GM18951 (cell line): ENCODE measurements around the gene ZFPM1.

Experiments used
- POLR2A ChIP-seq: IDR thresholded peaks from 4 replicates; pipeline ENCODE4 v1.6.1; 2011; ENCODE audit warnings: mild to moderate bottlenecking; ENCODE audit not compliant: insufficient read length, insufficient read depth; ENCODE audit errors: extremely low read depth
- in situ Hi-C: fragments of 300-500 bp; cut with MboI; formaldehyde crosslinking; loops from one replicate; pipeline ENCODE4 v1.12.0; 2022; ENCODE audit warnings: low sequenced_read_pairs, mixed read lengths, inconsistent platforms; ENCODE audit not compliant: unreplicated experiment

ZFPM1 gene

DNA sequence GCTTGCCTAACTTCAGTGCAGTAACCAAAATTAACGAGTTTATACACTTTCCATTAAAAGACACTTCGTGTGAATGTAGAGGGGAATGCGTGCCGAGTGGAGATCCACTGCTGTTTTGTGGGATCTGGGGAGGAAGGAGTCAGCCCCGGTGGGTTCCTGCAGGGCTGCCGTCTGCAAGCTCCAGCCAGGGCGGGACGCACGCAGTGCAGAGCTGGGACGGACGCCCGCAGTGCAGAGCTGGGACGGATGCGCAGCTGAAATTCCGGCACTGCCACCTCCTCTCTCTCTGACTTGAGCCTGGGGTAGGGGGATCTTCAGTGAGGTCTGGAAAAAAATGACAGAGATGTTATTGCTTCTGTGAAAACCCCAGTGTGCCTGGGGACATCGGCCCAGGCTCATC is 100.7 kb downstream of the ZFPM1 start:
- in situ Hi-C loops, result loop anchor here (25.0 kb wide), 1 partner anchor 366 kb away; no protein-coding TSS in a partner anchor
- no peak for TF ChIP-seq POLR2A

DNA sequence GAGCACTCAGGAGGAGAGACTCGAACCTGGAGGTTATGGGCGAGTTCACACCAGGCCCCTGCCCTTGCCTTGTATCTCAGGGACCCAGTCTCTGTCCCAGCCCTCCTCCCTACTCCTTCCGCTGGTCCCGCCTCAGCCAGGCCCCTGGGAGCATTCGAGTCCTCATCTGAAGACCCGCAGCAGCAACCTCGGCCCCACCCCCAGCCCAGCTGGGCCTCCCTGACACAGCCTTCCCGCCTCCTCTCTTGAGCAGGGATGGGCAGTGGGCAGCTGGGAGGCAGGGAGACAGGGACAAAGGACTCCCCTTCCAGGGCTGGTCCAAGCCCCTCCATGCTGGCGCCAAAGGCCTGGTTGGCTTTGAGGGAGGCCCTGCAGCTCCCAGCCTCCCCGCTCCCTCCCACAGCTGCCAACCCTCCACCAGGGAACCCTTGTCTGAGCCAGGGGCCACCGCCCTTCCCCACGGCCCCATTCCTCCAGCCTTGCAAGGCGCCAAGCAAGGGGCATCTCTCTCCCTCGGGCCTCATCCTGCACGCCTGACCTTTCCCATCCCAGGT is 101.7 kb downstream of the ZFPM1 start:
- in situ Hi-C loops, result loop anchor here (25.0 kb wide), 1 partner anchor 367 kb away; no protein-coding TSS in a partner anchor
- TF ChIP-seq POLR2A, result no peak

DNA sequence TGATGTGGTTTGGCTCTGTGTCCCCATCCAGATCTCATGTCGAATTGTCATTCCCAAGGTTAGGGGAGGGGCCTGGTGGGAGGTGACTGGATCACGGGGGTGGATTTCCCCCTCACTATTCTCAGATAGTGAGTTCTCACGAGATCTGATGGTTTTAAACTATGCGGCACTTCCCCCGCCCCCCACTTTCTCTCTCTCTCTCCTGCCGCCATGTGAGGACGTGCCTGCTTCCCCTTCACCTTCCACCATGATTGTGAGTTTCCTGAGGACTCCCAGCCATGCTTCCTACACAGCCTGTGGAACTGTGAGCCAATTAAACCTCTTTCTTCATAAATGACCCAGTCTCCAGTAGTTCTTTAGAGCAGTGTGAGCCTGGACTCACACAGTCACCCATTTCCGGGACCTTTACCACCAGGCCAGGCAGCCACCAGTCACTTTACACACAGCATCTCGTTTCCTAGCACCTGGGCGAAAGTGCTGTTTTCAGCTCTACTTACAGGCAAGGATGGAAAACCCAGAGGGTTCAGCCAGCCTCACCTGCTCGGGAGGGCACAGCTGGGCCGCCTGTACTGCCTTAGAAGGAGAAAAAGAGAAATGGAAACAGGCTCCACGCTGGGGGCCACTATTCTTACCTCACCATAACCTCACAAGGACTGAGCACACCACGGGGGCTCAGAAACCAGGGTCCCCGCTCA is 103.4 kb downstream of the ZFPM1 start:
- no peak for TF ChIP-seq POLR2A
- in situ Hi-C loops, result loop anchor here (25.0 kb wide), 1 partner anchor 369 kb away; no protein-coding TSS in a partner anchor

DNA sequence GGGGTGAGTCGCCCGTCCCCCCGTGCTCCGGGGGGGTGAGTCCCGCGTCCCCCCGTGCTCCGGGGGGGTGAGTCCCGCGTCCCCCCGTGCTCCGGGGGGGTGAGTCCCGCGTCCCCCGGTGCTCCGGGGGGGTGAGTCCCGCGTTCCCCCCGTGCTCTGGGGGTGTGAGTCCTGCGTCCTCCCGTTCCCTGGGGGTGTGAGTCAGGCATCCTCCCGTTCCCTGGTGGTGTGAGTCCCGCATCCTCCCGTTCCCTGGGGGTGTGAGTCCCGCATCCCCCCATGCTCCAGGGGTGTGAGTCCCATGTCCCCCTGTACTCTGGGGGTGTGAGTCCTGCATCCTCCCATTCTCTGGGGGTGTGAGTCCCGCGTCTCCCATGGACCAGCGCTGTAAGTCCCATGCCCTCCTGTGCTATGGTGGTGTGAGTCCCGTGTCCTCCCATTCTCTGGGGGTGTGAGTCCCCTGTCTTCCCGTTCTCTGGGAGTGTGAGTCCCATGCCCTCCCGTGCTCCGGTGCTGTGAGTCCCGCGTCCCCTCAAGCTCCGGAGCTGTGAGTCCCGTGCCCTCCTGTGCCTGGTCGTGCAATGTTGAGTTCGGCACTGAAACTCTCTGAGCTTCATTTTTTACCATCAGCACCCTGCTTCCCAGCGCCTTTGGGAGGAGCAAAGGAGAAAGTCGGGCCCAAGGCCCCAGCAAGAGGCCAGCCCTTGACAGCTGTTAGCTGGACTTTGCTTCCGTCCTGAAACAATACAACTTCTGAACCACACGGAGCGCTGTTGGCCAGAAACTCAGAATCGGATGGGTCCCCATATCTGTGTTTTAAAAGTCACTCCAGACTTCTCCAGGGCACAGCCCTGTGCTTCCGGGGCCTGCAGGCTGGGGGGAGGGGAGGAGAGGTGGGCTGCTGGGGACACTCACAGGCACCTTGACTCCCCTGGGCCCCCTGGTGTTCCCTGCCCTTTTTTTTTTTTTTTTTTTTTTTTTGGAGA is 105.7 kb downstream of the ZFPM1 start:
- no peak for TF ChIP-seq POLR2A
- in situ Hi-C loops, result loop anchor here (25.0 kb wide), 1 partner anchor 371 kb away; no protein-coding TSS in a partner anchor

DNA sequence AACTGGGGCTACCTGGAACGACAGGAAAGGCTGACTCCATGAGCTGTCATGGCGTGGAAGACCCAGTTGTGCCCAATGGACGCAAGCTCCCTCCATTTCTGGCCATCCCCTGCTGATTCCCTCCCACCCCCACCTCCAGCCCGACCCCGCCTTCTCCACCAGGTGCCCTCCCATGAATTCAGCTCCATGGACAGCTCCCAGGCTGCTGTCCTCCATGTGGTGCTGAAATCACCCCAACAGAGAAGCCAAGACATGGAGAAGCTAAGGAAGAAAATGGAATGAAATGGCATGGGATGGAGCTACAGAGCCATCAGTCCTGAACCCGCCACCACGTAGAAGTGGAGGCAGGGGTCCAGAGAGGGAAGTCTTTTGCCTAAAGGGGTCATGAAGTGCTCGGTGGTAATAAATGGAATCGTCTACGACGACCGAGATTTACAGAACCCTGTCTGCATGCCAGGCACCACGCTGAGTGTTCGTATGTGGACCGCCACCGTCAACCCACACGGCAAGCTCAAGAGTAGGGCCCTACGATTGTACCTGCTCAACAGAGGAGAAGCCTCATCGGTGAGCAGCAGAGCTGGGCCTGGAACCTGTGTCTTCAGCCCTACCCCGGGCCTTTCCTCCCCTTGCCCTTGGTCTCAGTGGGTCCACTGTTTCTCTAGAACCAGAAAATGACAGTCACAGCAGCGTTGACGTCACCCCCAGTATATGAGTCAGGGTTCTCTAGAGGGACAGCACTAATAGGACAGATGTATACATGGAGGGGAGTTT is 107.8 kb downstream of the ZFPM1 start:
- in situ Hi-C loops, result loop anchor here (25.0 kb wide), 1 partner anchor 374 kb away; no protein-coding TSS in a partner anchor
- no peak for TF ChIP-seq POLR2A

DNA sequence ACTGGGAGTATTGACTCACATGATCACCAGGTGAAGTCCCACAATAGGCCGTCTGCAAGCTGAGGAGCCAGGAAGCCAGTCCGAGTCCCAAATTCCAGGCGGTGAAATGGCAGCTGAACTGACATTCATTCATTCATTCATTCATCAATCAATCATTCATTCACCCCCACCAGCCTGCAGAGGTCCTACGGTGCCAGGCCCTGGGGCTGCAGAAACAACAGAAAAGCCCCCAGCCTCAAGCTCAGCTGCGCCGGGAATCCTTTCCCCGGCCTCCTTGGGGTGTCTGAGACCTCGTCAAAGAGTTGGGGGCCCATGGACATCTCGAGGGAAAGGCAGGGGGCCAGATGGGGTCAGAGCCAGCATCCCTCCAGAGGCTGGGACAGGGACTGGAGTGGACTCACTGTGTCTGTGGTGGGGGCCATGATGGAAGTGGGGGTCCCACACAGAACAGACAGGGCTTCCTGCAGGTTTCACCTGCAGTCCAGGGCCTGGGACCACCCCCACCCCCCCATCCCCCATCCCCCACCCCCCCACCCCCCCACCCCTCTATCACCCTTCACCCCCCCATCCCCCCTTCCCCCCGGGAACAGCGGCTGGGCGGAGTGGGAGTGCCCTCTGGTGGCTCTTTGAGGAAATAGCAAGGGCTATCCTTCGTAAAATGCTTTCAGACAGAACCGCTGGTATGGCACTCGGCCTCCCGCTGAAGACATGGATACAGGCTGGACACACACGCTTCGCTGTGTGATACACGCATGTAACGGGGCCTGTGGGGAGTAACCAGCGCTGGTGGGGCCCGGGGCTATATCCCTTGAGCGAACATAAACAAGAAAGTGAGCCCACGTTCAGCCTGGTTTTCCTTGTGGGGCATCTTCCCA is 108.6 kb downstream of the ZFPM1 start:
- no peak for TF ChIP-seq POLR2A
- in situ Hi-C loops, result loop anchor here (25.0 kb wide), 1 partner anchor 374 kb away; no protein-coding TSS in a partner anchor

DNA sequence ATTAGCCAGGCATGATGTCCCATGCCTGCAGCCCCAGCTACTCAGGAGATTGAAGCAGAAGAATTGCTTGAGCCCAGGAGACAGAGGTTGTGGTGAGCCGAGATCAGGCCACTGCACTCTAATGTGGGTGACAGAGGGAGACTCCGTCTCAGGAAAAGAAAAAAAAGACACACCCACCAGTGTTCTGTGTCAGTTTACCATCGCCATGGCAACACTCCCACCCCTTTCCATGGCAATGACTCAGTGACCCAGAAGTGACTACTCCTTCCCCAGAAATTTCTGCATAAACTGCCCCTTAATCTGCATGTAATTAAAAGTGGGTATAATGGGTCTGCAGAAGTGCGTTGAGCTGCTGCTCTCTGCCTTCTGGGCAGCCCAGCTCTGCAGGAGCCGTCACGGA is 113.1 kb downstream of the ZFPM1 start:
- no peak for TF ChIP-seq POLR2A
- in situ Hi-C loops, result loop anchor here (25.0 kb wide), 1 partner anchor 379 kb away; no protein-coding TSS in a partner anchor

DNA sequence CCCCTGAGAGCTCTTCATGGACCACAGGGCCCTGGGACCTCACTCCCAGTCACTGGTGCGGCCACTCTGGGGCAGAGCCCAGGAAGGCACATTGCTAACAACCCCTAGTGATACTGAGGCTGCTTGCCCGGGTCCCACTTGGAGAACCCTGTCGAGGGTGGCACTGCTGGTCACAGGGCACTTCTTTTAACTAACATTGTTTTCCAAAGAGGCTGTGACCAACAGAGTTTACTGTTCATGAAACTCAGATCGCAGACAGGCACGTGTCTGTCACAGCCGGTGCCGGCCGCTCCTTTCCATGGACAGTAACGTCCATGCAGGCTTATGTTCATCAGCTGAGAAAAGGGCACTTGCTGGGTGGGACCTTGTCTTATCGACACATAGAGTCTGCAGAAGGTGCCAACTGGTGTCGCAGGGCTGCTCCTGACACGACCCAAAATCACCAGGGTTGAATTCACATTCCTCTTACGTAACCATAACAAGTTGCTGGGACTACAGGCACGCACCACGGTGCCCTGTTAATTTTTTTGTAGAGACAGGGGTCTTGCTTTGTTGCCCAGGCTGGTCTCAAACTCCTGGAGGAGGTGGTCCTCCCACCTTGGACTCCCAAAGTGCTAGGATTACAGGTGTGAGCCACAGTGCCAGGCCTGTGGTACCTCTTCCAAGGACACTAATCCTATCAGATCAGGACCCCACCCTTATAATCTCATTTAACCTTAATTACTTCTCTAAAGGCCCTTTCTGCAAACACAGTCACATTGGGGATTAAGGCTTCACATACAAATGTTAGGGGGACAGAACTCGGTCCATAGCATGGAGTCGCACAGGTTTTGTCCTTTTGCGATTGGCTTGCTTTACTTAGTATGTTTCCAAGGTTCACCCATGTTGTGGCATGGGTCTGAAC is 115.9 kb downstream of the ZFPM1 start:
- in situ Hi-C loops, result loop anchor here (25.0 kb wide), 1 partner anchor 382 kb away; no protein-coding TSS in a partner anchor
- no peak for TF ChIP-seq POLR2A

DNA sequence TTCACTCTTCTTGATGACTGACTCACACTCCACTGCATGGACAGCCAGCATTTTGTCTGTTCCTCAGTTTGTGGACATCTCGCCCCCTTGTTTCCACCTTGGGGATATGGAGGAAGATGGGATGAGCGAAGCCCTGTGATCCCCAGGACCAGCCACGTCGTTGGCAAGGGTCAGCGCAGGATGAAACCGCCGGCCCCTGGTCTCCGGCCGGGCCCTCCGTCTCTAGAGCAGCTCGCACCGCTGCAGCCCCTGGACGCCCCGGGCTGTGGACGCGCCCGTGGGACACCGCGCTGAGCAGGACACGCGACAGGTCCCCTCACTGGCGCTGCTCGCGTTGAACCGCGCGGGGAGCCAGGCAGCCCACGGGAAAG is 116.5 kb downstream of the ZFPM1 start:
- TF ChIP-seq POLR2A, result no peak
- in situ Hi-C loops, result loop anchor here (25.0 kb wide), 1 partner anchor 382 kb away; no protein-coding TSS in a partner anchor

DNA sequence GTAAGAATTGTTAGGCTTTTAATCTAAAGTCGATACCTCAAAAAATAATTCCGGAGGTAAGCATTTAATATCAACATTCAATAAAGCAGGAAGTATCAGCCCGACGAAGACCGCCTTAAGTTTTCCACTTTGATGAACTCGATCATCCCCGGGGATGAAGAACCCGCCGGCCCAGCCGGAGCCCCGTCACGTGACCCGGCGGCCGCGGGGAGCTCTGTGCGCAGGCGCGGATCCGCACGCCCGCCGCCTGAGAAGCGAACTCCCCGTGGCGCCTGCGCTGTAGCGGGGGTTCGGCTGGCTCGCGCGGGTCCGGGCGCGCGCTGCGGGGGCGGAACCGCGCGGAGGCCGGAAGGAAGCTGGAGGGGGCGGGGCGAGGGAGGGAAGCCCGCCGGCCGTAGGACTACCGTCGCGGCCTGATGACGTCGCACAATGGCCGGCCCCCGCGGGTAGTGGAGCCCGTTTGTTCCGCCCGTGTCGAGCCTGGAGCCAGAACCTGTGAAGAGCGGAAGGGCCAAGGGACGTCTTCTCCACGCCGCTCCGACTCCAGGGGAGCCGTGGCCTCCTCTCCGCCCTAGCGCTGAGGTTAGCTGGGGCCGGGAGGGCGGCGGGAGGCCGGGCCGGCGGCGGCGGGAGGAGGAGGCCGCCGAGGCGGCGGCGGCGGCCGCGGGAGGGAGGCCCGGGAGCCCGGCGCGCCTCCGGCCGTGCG is 117.1 kb downstream of the ZFPM1 start, which contains the start of gene ZC3H18:
ZC3H18 (plus strand) TSS at position 419 of the 706 bp plus-strand sequence. CDS start 6,721 bp downstream, outside the sequence.
- in situ Hi-C loops, result loop anchor here (25.0 kb wide), 1 partner anchor 383 kb away; no protein-coding TSS in a partner anchor
- peak; percentile 87 for TF ChIP-seq POLR2A
